K562 (cell line): Measurements from ENCODE around the gene DCAF17. TPM values are rescaled to one million over a fixed set of nuclear protein-coding genes. Genes with fewer than 3 reads are reported as not detected.
A peak's percentile ranks its signal among the peaks of the same experiment; 100 is the strongest.

Experiments
- CBX2 ChIP-seq: fragments of 200-600 bp; sonication (generic); IDR thresholded peaks from one replicate; pipeline ENCODE4 v1.6.1; 2012; ENCODE audit warnings: mild to moderate bottlenecking, low read length, inconsistent platforms; ENCODE audit not compliant: insufficient read depth, poor library complexity, severe bottlenecking
- CBX3 ChIP-seq, 2 experiments: IDR thresholded peaks; 1 replicate in 1 of 2; 2 replicates in 1 of 2; pipeline ENCODE4 v1.6.1; 2012; ENCODE audit warnings: inconsistent platforms in 2 of 2, low read length in 2 of 2, borderline replicate concordance in 1 of 2, control low read depth in 1 of 2
- CREM ChIP-seq: IDR thresholded peaks from 2 replicates; pipeline ENCODE4 v1.6.1; 2014; ENCODE audit warnings: antibody characterized with exemption, low read depth
- HDGF ChIP-seq: fragments of 450-650 bp; IDR thresholded peaks from 2 replicates; pipeline ENCODE4 v1.6.1; 2016
- NUFIP1 ChIP-seq: fragments of 450-650 bp; IDR thresholded peaks from 2 replicates; pipeline ENCODE4 v1.6.1; 2018; ENCODE audit not compliant: partially characterized antibody
- PHF21A ChIP-seq: fragments of 450-650 bp; IDR thresholded peaks from 2 replicates; pipeline ENCODE4 v1.6.1; 2017; ENCODE audit warnings: low read depth, borderline replicate concordance
- PML ChIP-seq: IDR thresholded peaks from 2 replicates; pipeline ENCODE4 v1.6.1; 2012; ENCODE audit warnings: low read length, inconsistent platforms
- RBM39 ChIP-seq: fragments of 200-400 bp; formaldehyde crosslinking; optimal IDR thresholded peaks from 2 replicates; pipeline ENCODE3; 2018; ENCODE audit warnings: low read depth, low read length
- SLC30A9 ChIP-seq: fragments of 250-450 bp; sonication (Bioruptor Pico); IDR thresholded peaks from 2 replicates; pipeline ENCODE4 v1.8.0; 2022; ENCODE audit warnings: mild to moderate bottlenecking, moderate library complexity
- STAT5A ChIP-seq: IDR thresholded peaks from 2 replicates; pipeline ENCODE4 v1.6.1; 2012; ENCODE audit warnings: low read length, inconsistent platforms, borderline replicate concordance
- ZBTB7A ChIP-seq: IDR thresholded peaks from 2 replicates; pipeline ENCODE4 v1.6.1; 2011; ENCODE audit warnings: low read depth, mild to moderate bottlenecking, low read length, moderate library complexity, borderline replicate concordance; ENCODE audit not compliant: control insufficient read depth
- ZNF311 ChIP-seq: fragments of 250-450 bp; sonication (Bioruptor Pico); IDR thresholded peaks from 2 replicates; pipeline ENCODE4 v1.4.0; 2020; ENCODE audit warnings: mild to moderate bottlenecking, moderate library complexity
- polyA plus RNA-seq, 8 experiments: library from polyadenylated mRNA; depleted of rRNA in 4 of 8; stranded (reverse) in 5 of 8; unstranded in 3 of 8; fragments of >200 nt; fragmentation: Nextera tagmentation in 2 of 8; fragmentation: Illumina TruSeq in 1 of 8; extraction: Ambion mirVana in 2 of 8; extraction: Trizol in 1 of 8; gene quantifications; 2 replicates each; pipeline versions ENCODE4 v1.2.1 to v1.2.3, GENCODE V29; 2011 to 2014; ENCODE audit warnings: inconsistent platforms in 1 of 8, missing spikeins in 1 of 8
- total RNA-seq, 7 experiments: library from RNA; depleted of rRNA in 6 of 7; stranded (reverse); fragments of >200 nt in 6 of 7; fragmentation: Illumina TruSeq in 2 of 7; extraction: Trizol in 2 of 7; gene quantifications; 2 replicates each; pipeline versions ENCODE4 v1.2.1 to v1.2.3, GENCODE V29; 2011 to 2021; ENCODE audit warnings: low replicate concordance in 1 of 7
- TF ChIP-seq, protein P1 (sequence below): fragments of 450-650 bp; formaldehyde crosslinking; IDR thresholded peaks from 2 replicates; pipeline ENCODE4 v1.4.0; 2020; ENCODE audit warnings: mild to moderate bottlenecking, mixed read lengths
- TF ChIP-seq, protein P2 (sequence below): fragments of 250-450 bp; sonication (Bioruptor Pico); IDR thresholded peaks from 2 replicates; pipeline ENCODE4 v1.9.0; 2021; ENCODE audit warnings: mild to moderate bottlenecking
- TF ChIP-seq, protein P3 (sequence below), 2 experiments: fragments of 450-650 bp in 1 of 2; IDR thresholded peaks; 2 replicates each; pipeline ENCODE4 v1.6.1; 2011 to 2017; ENCODE audit warnings: low read depth in 2 of 2, antibody characterized with exemption in 1 of 2, borderline replicate concordance in 1 of 2, low read length in 1 of 2, mild to moderate bottlenecking in 1 of 2, mixed read lengths in 1 of 2; ENCODE audit not compliant: control insufficient read depth in 1 of 2
- TF ChIP-seq, protein P4 (sequence below): sonication (generic); formaldehyde crosslinking; IDR thresholded peaks from 2 replicates; pipeline ENCODE4 v1.8.0; 2023; ENCODE audit warnings: mild to moderate bottlenecking, missing genetic modification reagents
- TF ChIP-seq, protein P5 (sequence below), 2 experiments: fragments of 200-800 bp in 1 of 2; sonication (Bioruptor generic) in 1 of 2; sonication (generic) in 1 of 2; formaldehyde crosslinking in 1 of 2; IDR thresholded peaks in 1 of 2; conservative IDR thresholded peaks in 1 of 2; 2 replicates each; pipeline versions ENCODE4 v1.5.0 to v1.6.1; 2016 to 2020; ENCODE audit warnings: missing compliant biosample characterization in 1 of 2, missing genetic modification characterization in 1 of 2, missing genetic modification reagents in 1 of 2

Gene DCAF17
- total and polyA plus RNA-seq, 9 of the 15 experiments (the other 6 are each of a cell fraction or from before 2014, with no cell fraction given) = 10.0 to 38.5 (median 27.1) TPM

DNA sequence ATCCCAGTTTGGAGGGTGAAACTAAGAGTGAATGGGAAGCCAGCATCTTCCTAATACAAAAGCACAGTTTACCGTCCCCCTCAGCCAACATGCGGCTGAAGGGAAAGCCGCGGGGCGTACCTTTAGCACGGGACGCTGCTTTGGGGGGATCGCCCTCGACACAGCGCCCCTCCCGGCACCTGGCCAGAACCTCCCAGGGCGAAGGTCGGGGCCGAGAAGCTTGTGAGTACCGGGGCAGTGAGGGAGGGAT is 338 bp upstream of the DCAF17 start, which contains the start of gene METTL8 (continued):
- TF ChIP-seq, protein P1, sequence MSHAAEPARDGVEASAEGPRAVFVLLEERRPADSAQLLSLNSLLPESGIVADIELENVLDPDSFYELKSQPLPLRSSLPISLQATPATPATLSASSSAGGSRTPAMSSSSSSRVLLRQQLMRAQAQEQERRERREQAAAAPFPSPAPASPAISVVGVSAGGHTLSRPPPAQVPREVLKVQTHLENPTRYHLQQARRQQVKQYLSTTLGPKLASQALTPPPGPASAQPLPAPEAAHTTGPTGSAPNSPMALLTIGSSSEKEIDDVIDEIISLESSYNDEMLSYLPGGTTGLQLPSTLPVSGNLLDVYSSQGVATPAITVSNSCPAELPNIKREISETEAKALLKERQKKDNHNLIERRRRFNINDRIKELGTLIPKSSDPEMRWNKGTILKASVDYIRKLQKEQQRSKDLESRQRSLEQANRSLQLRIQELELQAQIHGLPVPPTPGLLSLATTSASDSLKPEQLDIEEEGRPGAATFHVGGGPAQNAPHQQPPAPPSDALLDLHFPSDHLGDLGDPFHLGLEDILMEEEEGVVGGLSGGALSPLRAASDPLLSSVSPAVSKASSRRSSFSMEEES = no peak
- TF ChIP-seq PHF21A (peak; percentile 67; the same call in 1 of the 2 replicates), PML (peak; percentile 68; the same call in 1 of the 2 replicates), NUFIP1 (peak; percentile 72), CBX3 (IDR thresholded peaks at IDR 0.05; ENCODE audit: borderline replicate concordance in 1 of 2, low read length in 2 of 2) (peak in 1 of 2 experiments; percentile 93; a peak in 2 of 3 replicates), STAT5A (peak; percentile 13; the same call in 1 of the 2 replicates), CREM (no peak), CBX2 (no peak), ZNF311 (CRISPR knock-in tag) (no peak), SLC30A9 (CRISPR knock-in tag) (no peak), HDGF (no peak), RBM39 (peak; percentile 50), ZBTB7A (peak; percentile 95)
- TF ChIP-seq, protein P2, sequence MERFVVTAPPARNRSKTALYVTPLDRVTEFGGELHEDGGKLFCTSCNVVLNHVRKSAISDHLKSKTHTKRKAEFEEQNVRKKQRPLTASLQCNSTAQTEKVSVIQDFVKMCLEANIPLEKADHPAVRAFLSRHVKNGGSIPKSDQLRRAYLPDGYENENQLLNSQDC (CRISPR knock-in tag) = peak; percentile 87; the same call in 1 of the 2 replicates
- TF ChIP-seq, protein P3, sequence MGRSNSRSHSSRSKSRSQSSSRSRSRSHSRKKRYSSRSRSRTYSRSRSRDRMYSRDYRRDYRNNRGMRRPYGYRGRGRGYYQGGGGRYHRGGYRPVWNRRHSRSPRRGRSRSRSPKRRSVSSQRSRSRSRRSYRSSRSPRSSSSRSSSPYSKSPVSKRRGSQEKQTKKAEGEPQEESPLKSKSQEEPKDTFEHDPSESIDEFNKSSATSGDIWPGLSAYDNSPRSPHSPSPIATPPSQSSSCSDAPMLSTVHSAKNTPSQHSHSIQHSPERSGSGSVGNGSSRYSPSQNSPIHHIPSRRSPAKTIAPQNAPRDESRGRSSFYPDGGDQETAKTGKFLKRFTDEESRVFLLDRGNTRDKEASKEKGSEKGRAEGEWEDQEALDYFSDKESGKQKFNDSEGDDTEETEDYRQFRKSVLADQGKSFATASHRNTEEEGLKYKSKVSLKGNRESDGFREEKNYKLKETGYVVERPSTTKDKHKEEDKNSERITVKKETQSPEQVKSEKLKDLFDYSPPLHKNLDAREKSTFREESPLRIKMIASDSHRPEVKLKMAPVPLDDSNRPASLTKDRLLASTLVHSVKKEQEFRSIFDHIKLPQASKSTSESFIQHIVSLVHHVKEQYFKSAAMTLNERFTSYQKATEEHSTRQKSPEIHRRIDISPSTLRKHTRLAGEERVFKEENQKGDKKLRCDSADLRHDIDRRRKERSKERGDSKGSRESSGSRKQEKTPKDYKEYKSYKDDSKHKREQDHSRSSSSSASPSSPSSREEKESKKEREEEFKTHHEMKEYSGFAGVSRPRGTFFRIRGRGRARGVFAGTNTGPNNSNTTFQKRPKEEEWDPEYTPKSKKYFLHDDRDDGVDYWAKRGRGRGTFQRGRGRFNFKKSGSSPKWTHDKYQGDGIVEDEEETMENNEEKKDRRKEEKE (IDR thresholded peaks at IDR 0.05; ENCODE audit: borderline replicate concordance in 1 of 2, control insufficient read depth in 1 of 2, low read depth in 2 of 2, low read length in 1 of 2) = no peak
- TF ChIP-seq, protein P4, sequence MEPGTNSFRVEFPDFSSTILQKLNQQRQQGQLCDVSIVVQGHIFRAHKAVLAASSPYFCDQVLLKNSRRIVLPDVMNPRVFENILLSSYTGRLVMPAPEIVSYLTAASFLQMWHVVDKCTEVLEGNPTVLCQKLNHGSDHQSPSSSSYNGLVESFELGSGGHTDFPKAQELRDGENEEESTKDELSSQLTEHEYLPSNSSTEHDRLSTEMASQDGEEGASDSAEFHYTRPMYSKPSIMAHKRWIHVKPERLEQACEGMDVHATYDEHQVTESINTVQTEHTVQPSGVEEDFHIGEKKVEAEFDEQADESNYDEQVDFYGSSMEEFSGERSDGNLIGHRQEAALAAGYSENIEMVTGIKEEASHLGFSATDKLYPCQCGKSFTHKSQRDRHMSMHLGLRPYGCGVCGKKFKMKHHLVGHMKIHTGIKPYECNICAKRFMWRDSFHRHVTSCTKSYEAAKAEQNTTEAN (CRISPR knock-in tag) = peak; percentile 91; the same call in 1 of the 2 replicates
- TF ChIP-seq, protein P5, sequence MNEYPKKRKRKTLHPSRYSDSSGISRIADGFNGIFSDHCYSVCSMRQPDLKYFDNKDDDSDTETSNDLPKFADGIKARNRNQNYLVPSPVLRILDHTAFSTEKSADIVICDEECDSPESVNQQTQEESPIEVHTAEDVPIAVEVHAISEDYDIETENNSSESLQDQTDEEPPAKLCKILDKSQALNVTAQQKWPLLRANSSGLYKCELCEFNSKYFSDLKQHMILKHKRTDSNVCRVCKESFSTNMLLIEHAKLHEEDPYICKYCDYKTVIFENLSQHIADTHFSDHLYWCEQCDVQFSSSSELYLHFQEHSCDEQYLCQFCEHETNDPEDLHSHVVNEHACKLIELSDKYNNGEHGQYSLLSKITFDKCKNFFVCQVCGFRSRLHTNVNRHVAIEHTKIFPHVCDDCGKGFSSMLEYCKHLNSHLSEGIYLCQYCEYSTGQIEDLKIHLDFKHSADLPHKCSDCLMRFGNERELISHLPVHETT (CRISPR knock-in tag; conservative IDR thresholded peaks at IDR 0.05 in 1 of 2, IDR thresholded peaks at IDR 0.05 in 1 of 2) = no peak
